HG02973 (cell line): ENCODE measurements around the gene FAM76B.
"Not testable (repeated sequence)": the region's sequence is repeated elsewhere in the genome, so short reads cannot be mapped to it uniquely, and the experiment has no call there.

Experiments
- ATAC-seq: cut with Tn5 transposase; IDR thresholded peaks from one replicate; pipeline ENCODE4 v1.9.1; 2021; ENCODE audit warnings: moderate library complexity; ENCODE audit not compliant: unreplicated experiment

Gene FAM76B

DNA sequence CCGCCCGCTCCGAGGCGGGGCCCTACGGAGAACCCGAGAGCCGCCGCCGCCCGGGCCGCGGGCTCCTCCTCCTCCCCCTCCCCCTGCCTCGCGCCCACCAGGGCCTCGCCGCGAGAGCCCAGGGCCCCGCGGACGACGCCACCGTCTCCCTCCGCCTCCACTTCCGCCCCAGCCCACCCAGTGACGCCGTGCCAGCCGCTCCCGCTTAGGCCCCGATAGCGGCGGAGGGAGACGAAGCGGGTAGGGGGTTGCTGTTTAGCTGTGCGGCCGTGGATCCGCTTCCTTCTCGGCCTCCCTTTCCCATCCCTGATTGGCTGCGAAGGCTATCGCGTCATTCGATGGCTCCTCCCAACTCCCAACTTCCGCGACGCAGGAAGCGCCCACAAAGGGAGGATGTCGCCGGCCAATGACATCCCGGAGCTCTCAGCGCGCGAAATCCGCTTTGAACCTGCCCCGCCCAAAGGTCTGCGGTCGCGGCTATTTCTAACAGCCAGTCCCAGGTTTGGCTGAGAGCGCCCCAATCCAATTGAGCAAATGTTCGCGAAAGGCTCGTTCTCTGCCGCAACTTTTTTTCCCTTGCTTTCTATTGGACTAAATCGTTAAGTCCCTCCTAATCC is at the start of gene FAM76B:
Gene FAM76B, minus strand, starts transcription at position 277 of the 617 bp plus-strand sequence. CDS start 304 bp downstream, outside the sequence.
- ATAC-seq, result peak; percentile 65

DNA sequence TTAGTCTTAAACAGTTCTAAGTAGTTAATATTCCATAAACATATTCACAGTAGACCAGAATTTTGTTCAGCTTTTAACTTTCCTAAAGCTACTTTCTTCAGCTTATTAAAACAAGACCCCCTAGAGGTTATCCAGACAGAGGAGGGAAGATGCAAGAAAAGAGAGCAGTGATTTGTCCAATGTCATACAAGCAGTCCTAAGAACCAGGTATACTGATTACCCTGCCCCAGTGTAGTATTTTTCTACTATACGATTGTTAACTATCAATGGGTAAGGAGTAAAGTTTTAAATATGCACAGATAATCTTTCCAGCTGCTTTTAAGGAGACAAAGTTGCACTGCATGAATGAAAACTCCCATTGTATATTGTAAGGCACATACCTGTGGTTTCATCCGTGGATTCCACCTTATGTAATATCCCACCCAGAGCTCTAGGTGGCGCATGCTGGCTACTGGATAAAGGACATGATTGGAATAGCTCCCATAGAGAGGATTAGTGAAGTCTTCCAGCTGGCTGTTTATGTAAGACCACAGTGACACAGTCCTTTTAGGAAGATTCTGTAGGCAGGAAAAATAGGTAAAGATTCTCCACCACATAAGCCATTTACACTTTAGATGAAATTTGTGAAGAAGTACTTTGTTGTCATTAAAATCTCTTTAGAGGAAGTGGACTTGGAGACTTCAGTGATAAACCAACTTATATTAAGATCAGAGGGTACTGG is 46.3 kb upstream of the FAM76B start:
- peak; percentile 95 for ATAC-seq

DNA sequence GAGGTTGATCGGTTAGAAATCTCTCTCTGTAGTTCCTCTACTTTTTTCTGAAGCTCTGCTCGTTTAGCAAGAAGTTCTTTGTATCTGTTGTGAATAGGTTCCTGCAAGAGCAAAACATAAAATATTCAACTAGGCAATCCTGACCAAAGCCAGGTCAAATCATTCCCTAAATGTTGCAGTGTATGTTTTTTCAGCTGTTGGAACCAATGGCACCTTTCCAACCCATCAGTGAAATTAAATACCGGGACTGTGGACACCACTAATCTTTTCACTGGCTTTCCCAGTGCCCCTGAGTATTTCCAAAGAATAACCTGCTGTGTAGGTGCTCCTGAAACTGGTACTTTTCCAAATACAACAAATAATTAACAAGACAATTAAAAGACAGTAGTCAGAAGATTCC is 45.8 kb upstream of the FAM76B start:
- ATAC-seq, result no peak

DNA sequence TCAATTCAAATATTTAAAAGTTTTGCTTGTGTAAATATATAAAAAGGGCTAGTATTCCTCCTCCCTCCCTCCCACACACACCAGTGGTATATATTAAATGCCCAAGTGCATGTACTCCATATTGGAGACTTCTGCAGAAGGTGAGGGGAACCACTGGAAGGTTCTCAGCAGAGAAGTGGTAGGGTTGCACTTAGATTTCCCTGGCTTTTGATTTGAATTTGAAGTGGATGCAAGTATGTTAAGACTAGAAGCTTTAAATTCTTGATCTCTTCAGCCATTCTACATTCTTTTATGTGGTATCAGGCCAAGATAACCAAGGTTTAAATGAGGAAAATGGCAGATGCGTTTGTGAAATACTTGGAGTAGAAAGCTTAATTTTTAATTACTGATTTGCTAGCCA is 43.8 kb upstream of the FAM76B start:
- no peak for ATAC-seq

DNA sequence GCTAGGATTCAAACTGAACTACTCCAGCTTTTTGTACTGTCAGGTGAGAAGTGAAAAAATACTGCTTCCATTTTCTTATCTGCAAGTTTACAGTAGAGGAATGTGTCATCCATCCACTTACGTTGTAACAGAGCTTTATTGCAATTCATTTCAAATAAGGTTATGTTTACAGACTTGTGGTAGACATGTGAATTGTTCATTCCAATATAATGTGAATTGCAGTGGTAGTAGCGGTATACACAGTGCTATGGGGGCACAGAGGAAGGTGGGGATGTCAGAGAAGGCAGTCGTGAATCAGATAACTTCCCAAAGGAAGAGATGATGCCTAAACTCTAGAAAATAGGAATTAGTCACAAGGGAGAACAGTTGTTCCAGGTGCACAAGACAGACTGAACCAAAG is 43.2 kb upstream of the FAM76B start:
- no peak for ATAC-seq

DNA sequence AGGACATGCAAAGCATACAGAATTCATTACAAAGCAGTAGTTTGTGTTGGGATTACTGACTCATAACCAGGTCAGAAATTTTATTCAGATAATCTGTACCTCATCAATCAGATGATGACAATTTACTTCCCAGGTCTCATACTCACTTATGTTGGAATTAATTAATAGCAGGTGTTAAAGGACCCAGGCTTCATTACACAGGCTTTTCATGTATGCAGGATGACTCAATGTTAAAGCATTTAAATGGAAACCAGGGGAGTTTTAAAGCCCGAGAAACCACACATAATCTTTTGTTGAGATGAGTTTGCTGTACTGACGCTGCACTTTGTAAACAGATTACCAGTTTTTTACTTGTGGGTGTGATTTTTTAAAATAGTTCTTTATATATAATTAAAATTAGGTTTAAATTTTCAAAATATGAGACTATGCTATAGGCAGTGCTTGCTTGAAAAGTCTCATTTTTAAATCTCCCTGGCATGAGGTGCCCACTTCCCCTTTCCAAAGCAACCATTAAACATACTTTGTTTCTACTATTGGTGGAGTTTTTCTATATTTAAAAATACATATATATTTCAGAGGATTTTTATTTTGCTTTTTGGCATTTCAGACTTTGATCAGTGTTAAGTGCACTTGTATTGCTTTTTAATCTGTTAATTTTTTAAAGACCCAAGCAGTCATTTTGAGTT is 41.8 kb upstream of the FAM76B start:
- no peak for ATAC-seq

DNA sequence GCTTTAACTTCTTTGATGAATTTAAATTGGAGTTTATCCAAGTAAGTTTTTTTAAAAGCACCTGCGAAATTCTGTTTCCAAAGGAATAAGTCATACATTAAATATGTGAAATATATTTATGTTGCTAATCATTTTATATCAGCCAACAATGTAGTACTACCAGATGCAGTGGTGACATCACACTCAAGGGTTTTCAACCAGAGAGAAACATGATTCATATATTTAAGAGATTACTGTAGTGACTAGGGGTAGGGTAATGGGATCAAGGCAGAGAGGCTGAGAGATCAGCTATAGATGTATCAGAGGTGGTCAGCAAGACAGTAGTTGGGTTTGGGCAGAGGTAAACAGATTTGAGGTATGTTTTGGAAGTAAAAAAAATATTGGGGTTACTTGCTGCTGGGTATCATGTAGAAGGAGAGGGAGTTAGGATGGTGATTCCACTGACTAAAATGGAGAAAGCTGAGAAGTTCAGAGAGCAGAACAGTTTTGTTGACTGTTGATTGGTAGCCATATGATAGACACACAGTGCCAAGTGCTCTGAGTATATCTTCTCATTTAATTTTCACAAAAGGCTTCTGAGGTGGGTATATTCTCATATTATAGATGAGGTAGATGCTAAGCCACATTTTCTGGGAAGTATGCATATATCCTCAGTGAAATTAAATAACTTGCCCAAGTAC is 40.1 kb upstream of the FAM76B start:
- no peak for ATAC-seq

DNA sequence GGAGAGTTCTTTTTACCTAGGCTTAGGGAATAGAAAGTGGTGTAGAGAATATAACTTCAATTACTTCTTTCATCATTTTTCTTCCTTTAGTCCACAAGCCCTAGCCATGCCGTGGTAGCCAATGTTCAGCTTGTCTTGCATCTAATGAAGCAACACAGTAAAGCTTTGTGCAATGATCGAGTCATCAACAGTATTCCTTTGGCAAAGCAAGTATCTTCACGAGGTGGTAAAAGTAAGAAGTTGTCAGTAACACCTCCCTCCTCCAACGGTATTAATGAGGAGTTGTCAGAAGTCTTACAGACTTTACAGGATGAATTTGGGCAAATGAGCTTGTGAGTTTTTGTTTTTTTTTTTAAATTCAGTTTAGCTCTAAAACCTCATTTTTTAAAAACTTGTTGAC is 38.1 kb upstream of the FAM76B start:
- no peak for ATAC-seq

DNA sequence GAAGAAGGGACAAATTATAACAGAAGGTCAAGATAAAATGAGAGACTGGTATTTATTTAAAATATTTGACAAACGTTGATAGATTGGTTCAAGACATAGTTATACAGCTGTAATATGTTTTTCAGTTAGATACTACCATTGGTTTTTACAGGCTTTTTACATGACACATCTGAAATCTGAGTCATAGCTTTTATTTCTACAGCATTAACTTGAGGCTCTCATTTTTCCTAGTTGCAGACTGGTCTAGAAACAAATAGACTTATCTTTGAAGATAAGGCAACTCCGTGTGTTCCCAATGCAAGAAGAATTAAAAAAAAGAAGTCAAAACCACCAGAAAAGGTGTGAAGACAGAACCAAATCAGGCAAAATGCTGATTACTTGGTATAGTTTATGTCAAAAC is 32.1 kb upstream of the FAM76B start:
- ATAC-seq, result no peak

DNA sequence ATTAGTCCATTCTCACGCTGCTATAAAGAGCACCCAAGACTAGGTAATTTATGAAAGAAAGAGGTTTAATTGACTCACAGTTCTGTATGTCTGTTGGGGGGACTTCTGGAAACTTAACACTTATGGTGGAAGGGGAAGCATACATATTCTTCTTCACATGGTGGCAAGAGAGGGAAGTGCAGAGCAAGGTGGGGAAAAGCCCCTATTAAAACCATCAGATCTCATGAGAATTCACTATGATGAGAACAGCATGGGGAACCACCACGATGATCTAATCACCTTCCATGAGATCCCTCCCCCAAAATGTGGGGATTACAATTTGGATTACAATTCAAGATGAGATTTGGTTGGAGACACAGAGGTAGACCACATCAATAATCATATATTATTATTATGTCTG is 26.5 kb upstream of the FAM76B start:
- peak; percentile 75 for ATAC-seq

DNA sequence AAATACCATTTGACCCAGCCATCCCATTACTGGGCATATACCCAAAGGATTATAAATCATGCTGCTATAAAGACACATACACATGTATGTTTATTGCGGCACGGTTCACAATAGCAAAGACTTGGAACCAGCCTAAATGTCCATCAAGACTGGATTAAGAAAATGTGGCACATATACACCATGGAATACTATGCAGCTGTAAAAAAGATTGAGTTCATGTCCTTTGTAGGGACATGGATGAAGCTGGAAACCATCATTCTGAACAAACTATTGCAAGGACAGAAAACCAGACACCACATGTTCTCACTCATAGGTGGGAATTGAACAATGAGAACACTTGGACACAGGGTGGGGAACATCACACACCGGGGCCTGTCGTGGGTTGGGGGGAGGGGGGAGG is 21.5 kb upstream of the FAM76B start:
- not testable (repeated sequence) for ATAC-seq

DNA sequence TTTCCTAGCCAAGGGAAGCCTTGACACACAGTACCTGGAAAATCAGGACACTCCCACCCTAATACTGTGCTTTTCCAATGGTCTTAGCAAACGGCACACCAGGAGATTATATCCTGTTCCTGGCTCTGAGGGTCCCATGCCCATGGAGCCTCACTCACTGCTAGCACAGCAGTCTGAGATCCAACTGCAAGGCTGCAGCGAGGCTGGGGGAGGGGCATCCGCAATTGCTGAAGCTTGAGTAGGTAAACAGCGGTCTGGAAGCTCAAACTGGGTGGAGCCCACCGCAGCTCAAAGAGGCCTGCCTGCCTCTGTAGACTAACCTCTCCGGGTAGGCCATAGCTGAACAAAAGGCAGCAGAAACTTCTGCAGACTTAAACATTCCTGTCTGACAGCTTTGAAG is 16.9 kb upstream of the FAM76B start:
- ATAC-seq, result not testable (repeated sequence)

DNA sequence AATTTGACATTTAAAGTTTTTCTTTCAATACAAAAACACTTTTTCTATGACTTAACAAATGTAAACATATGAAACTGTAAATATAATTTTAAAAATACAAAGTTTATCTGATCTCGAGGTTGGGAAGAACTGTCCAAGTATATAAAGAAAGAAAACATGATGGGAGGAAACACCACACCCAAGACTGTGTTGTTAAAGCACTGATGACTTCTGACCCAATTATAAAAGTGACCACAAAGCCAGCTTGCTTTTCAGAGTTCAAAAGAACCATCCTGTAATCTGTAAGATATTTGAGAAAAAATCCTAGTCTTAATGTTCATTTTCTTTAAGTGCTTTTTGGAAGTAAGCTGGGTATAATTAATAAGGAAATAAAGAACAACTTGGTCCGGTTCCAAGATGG is 16.3 kb upstream of the FAM76B start:
- no peak for ATAC-seq

DNA sequence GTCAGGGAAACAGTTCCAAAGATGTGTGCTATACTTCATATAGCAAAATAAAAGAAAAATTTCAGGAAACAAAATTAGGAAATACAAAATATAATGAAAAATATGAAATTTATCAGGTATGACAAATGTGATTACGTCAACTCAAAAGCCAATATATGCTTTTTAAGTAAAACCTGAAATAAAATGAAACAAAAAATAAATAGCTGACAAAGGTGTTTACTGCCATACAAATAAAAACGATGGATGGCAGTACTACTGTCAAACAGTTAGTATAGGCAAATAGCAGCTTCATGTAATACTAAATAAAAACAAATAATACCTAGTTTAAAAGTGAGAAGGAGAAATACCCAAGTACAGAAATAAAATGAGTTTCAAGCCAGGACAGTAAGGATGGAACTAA is 14.4 kb upstream of the FAM76B start:
- ATAC-seq, result no peak

DNA sequence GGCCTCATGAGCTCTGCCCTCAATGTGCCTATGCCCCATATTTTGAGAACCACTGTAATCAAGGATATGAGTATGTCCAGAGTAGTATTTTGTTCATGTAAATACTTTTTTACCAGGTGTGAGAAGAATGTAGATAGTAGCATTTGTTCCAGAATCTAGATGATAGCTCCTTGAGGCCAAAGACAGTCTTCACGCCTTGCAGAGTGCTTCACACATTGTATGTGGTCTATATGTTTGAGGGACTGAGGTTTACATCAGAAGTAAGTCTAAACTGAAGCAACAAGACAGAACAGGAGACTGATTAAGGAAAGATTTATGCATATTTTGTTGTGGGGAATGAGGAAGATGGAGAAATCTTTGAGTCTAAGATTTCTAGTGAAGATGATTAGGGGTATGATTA is 13.2 kb upstream of the FAM76B start:
- no peak for ATAC-seq

DNA sequence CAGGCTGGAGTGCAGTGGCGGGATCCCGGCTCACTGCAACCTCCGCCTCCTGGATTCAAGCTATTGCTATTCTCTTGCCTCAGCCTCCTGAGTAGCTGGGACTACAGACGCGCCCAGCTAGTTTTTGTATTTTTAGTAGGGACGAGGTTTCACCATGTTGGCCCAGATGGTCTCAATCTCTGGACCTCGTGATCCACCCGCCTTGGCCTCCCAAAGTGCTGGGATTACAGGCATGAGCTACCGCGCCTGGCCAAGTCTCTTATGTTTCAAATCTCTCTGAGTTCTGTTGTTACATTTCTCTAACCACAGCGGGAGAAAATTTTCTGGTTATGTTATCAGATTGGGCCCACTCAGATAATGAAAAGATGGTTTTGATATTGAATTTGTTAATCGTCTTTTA is 10.9 kb upstream of the FAM76B start:
- ATAC-seq, result no peak

DNA sequence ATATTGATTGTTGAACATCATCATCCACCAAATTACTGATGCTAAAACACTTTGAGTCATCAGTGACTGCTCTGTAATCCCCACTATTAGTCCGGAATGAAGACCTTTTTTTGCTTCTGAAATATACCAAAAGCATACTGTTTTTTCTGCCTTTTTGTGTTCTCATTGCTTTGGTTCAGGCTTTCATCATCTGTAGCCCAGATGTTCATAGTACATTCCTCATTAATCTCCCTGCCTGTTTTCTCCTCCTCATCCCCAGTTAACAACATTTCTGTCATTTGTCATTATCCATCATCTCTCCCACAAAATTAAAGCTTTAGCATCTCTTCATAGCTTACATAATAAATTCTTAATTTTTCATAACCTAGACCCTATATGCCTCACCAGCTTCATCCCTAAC is 10.0 kb upstream of the FAM76B start:
- ATAC-seq, result no peak

DNA sequence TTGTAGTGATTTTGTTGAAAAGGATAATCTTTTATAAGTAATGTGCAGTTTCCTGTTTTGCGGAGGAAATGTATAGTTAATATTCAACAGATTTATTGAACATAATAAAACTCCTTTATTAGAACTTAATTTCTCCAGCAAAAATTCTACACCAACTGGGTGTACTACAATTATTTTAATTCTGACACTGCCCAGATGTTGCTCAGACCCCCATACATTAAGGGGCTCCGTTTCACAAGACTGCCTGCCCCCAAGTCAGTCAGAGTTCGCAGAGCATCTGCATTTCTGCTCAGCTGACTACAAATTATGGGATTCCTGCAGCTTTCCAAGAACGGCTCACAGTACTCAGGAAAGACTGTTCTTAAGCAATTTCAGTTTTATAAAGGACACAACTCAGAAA is 6.9 kb upstream of the FAM76B start:
- ATAC-seq, result no peak

DNA sequence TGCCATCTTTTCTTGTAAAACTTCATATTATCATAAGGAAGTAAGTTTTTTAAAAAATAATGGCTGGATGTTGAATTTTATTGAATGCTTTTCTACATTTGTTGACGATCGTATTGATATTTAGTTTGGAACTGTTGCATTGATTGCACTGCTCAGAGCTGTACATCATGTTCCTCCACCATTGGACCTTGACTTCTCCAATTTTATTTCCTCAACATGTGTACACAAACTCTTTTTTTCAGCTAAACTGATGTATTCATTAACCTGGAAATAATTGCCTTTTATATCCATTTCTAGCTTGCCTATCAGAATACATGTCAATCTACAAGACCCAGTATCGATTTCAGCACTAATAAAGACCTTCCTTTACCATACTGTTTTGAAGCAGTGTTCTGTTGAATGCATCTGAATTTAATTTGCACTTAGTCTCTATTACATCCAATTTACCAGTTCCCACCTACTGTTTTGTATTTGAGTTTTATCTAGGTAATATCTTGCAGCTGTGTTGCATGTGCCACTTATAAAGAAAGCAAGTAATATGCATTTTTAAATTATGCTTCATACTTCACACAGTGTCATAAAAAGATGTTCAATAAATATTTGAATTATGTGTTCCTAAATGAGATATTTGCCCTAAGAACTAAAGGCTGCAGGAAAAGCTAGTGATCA is 6.2 kb upstream of the FAM76B start:
- ATAC-seq, result no peak

DNA sequence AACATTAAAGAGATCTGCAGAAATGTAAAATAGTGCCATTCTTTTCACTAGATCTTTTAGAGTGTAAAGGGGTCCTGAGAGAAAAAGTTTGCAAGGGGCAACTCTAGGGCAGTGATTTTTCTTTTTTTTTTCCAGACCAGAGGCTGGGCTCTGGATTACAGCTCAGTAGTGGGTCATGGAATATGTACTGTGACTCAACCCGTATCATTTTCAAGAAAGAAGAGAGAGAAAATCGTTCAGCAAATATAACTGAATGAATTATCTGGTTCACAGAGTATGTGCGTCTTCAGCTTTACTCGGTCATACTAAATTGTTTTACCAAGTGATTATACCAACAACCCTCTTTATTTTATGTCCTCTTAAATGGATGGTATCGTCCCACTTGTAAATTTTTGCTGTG is 4.5 kb upstream of the FAM76B start:
- ATAC-seq, result no peak

DNA sequence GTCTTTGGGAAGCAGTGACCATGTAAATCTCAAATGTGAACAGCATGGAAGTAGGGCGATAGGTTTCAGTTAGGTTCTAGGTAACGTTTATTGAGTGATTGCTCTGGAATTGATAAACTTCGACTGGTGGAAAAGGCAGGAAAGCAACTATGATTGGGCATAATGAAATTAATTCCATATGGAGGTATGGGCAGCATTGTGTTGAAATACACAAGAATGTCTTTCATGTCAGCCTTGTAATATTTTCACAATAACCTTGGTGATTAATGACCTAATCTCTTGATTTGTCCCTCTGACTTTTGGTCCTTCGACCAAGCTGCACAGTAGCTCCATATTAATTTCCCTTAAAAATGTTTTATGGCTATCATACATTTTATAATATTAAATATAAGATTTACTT is 3.5 kb upstream of the FAM76B start:
- no peak for ATAC-seq
